GM21825 (cell line): Measurements from ENCODE around the gene SLC39A6.
"Not testable (repeated sequence)": the region's sequence is repeated elsewhere in the genome, so short reads cannot be mapped to it uniquely, and the experiment has no call there.

ENCODE experiments used
- ATAC-seq: cut with Tn5 transposase; IDR thresholded peaks from one replicate; pipeline ENCODE4 v1.9.1; 2021; ENCODE audit warnings: mild to moderate bottlenecking, moderate library complexity; ENCODE audit not compliant: unreplicated experiment

SLC39A6 gene

GRCh38 chr18:36101943-36102342, 27.2 kb downstream of the SLC39A6 start:
- ATAC-seq: no peak

- ATAC-seq: no peak
Measured at GRCh38 chr18:36099311-36099710, 29.8 kb downstream of the SLC39A6 start.

- no peak for ATAC-seq
Measured at GRCh38 chr18:36096955-36097354, 32.2 kb downstream of the SLC39A6 start.

- no peak for ATAC-seq
Measured at GRCh38 chr18:36095936-36096519, 33.1 kb downstream of the SLC39A6 start.

- ATAC-seq: no peak
Measured at GRCh38 chr18:36094431-36094830, 34.7 kb downstream of the SLC39A6 start.

GRCh38 chr18:36092116-36092515, 37.0 kb downstream of the SLC39A6 start:
- not testable (repeated sequence) for ATAC-seq

GRCh38 chr18:36089001-36089400, 40.1 kb downstream of the SLC39A6 start:
- ATAC-seq: no peak

- ATAC-seq: no peak
Measured at GRCh38 chr18:36088256-36088655, 40.9 kb downstream of the SLC39A6 start.

GRCh38 chr18:36086186-36086585, 43.0 kb downstream of the SLC39A6 start:
- no peak for ATAC-seq

GRCh38 chr18:36085195-36085594, 43.9 kb downstream of the SLC39A6 start:
- no peak for ATAC-seq

- no peak for ATAC-seq
Measured at GRCh38 chr18:36083729-36084128, 45.4 kb downstream of the SLC39A6 start.

GRCh38 chr18:36081118-36081517, 48.0 kb downstream of the SLC39A6 start:
- not testable (repeated sequence) for ATAC-seq

GRCh38 chr18:36078751-36079529, 50.2 kb downstream of the SLC39A6 start:
- ATAC-seq: no peak

- ATAC-seq: not testable (repeated sequence)
Measured at GRCh38 chr18:36077764-36078163, 51.4 kb downstream of the SLC39A6 start.

GRCh38 chr18:36075862-36076587, 53.1 kb downstream of the SLC39A6 start:
- ATAC-seq: peak; percentile 64

- no peak for ATAC-seq
Measured at GRCh38 chr18:36074435-36074834, 54.7 kb downstream of the SLC39A6 start.

GRCh38 chr18:36073676-36074075, 55.5 kb downstream of the SLC39A6 start:
- no peak for ATAC-seq

GRCh38 chr18:36072406-36072805, 56.7 kb downstream of the SLC39A6 start:
- not testable (repeated sequence) for ATAC-seq

- ATAC-seq: peak; percentile 95
Measured at GRCh38 chr18:36067055-36067957, 61.8 kb downstream of the SLC39A6 start, which contains the start of gene RPRD1A. TSS of gene RPRD1A (minus strand) at chr18:36067559. CDS start at chr18:36067404, 155 bp downstream.

- ATAC-seq: peak; percentile 4
Measured at GRCh38 chr18:36066686-36067054, 62.5 kb downstream of the SLC39A6 start.

GRCh38 chr18:36066001-36066400, 63.1 kb downstream of the SLC39A6 start:
- no peak for ATAC-seq
